ENCODE results near the gene HOXD11. TPM values are rescaled to one million over a fixed set of nuclear protein-coding genes. Genes with fewer than 3 reads are reported as not detected.

HOXD11 gene
- total RNA-seq, 4 donors from 2014 or later = not detected

GRCh38 chr2:176100547-176101140 lies 6.4 kb upstream of the HOXD11 start:
- WGBS, 2 donors = 25 to 30% methylated on average over 22 to 26 of the region's 28 CpGs
- H3K4me3 ChIP-seq = no peak overlapping the region
- H3K9me3 ChIP-seq = no peaks in the 10 kb centered on the region
- no peak overlapping the region for H3K27ac ChIP-seq
- H3K4me1 ChIP-seq = peaks cover 25 to 61% (median 33%) of the 10 kb centered on the region in 3 donors
- peaks cover 51 to 100% (median 84%) of the 10 kb centered on the region in 4 donors for H3K27me3 ChIP-seq
- H3K36me3 ChIP-seq = no peaks in the 10 kb centered on the region
- no peak for TF ChIP-seq POLR2A (IDR thresholded peaks at IDR 0.05)
- no peak for TF ChIP-seq CTCF (IDR thresholded peaks at IDR 0.05)
- intact Hi-C loops (cut with DNase I) = no loop called here
- DNase-seq = no peak

- no peak for DNase-seq
- WGBS, 2 donors = 4 to 7% methylated on average over 2 of the region's 2 CpGs
- no peaks in the 10 kb centered on the region for H3K36me3 ChIP-seq
- no peak overlapping the region for H3K4me3 ChIP-seq
- intact Hi-C loops (cut with DNase I) = no loop called here
- no peak overlapping the region for H3K27ac ChIP-seq
- H3K9me3 ChIP-seq = no peaks in the 10 kb centered on the region
- TF ChIP-seq POLR2A (IDR thresholded peaks at IDR 0.05) (no peak), CTCF (IDR thresholded peaks at IDR 0.05) (no peak)
- H3K4me1 ChIP-seq = peaks cover 25 to 62% (median 34%) of the 10 kb centered on the region in 3 donors
- peaks cover 51 to 100% (median 82%) of the 10 kb centered on the region in 4 donors for H3K27me3 ChIP-seq
These were observed 5.8 kb upstream of the HOXD11 start for GRCh38 chr2:176101216-176101830.

- Histone ChIP-seq H3K9me3 (no peaks in the 10 kb centered on the region), H3K36me3 (no peaks in the 10 kb centered on the region), H3K4me3 (no peak overlapping the region), H3K27me3 (peaks cover 46 to 100% (median 82%) of the 10 kb centered on the region in 4 donors), H3K4me1 (peaks cover 30 to 62% (median 37%) of the 10 kb centered on the region in 3 donors), H3K27ac (no peak overlapping the region)
- no peak for DNase-seq
- WGBS, 2 donors = 43 to 53% methylated on average over 5 of the region's 5 CpGs
- intact Hi-C loops (cut with DNase I) = no loop called here
- TF ChIP-seq POLR2A (IDR thresholded peaks at IDR 0.05) (no peak), CTCF (IDR thresholded peaks at IDR 0.05) (no peak)
These were observed 5.2 kb upstream of the HOXD11 start for GRCh38 chr2:176101842-176102241.

- TF ChIP-seq POLR2A (IDR thresholded peaks at IDR 0.05) (no peak), CTCF (IDR thresholded peaks at IDR 0.05) (no peak)
- no peak for DNase-seq
- WGBS, 2 donors = 15 to 21% methylated on average over 7 of the region's 7 CpGs
- Histone ChIP-seq H3K27me3 (peaks cover 40 to 100% (median 84%) of the 10 kb centered on the region in 4 donors), H3K4me1 (peaks cover 32 to 62% (median 35%) of the 10 kb centered on the region in 3 donors), H3K27ac (no peak overlapping the region), H3K36me3 (no peaks in the 10 kb centered on the region), H3K9me3 (no peaks in the 10 kb centered on the region), H3K4me3 (no peak overlapping the region)
- intact Hi-C loops (cut with DNase I) = no loop called here
These were observed 4.7 kb upstream of the HOXD11 start for GRCh38 chr2:176102309-176102866.

- Histone ChIP-seq H3K4me3 (no peak overlapping the region), H3K9me3 (no peaks in the 10 kb centered on the region), H3K4me1 (peaks cover 24 to 61% (median 30%) of the 10 kb centered on the region in 3 donors), H3K36me3 (no peaks in the 10 kb centered on the region), H3K27ac (no peak overlapping the region), H3K27me3 (peaks cover 40 to 100% (median 81%) of the 10 kb centered on the region in 4 donors)
- intact Hi-C loops (cut with DNase I) = no loop called here
- DNase-seq = no peak
- TF ChIP-seq CTCF (IDR thresholded peaks at IDR 0.05) (no peak), POLR2A (IDR thresholded peaks at IDR 0.05) (no peak)
- WGBS, 2 donors = 37 to 40% methylated on average over 7 of the region's 7 CpGs
These were observed 3.9 kb upstream of the HOXD11 start for GRCh38 chr2:176103194-176103593.

All from esophagus squamous epithelium (tissue), 5 donors.